SU-DHL-6 (cell line): Measurements from ENCODE around the gene FHL1.

Source experiments
- H2AFZ ChIP-seq: fragments of 200-600 bp; sonication (generic); 2 replicates; pipeline ENCODE4 v1.6.1; 2014; ENCODE audit warnings: low read depth, mild to moderate bottlenecking, moderate library complexity, mixed read lengths, antibody characterized with exemption, low read length; ENCODE audit not compliant: severe bottlenecking
- H3F3A ChIP-seq: fragments of 200-600 bp; shearing (Covaris generic); 2 replicates; pipeline ENCODE4 v1.6.0; 2016; ENCODE audit warnings: antibody characterized with exemption, mild to moderate bottlenecking; ENCODE audit not compliant: insufficient read depth
- H3K27ac ChIP-seq: fragments of 200-600 bp; sonication (generic); 2 replicates; pipeline ENCODE4 v1.5.1; 2016; ENCODE audit warnings: low read depth, mild to moderate bottlenecking, low read length, moderate library complexity, mixed read lengths
- H3K27me3 ChIP-seq: fragments of 200-600 bp; sonication (generic), shearing (Covaris generic); 2 replicates; pipeline ENCODE4 v1.6.0; 2014; ENCODE audit warnings: mild to moderate bottlenecking, low read length
- H3K36me3 ChIP-seq: fragments of 200-600 bp; sonication (generic); 2 replicates; pipeline ENCODE4 v1.6.1; 2014; ENCODE audit warnings: mild to moderate bottlenecking, low read length, mixed read lengths
- H3K4me2 ChIP-seq: fragments of 300-600, 200-600 bp; shearing (Covaris generic), sonication (generic); 2 replicates; pipeline ENCODE4 v1.6.0; 2014; ENCODE audit warnings: low read length, low read depth, mild to moderate bottlenecking; ENCODE audit not compliant: poor library complexity, severe bottlenecking
- H3K4me3 ChIP-seq: fragments of 200-600 bp; sonication (generic); 2 replicates; pipeline ENCODE4 v1.5.1; 2014; ENCODE audit warnings: antibody characterized with exemption, low read length, mild to moderate bottlenecking, mixed read lengths; ENCODE audit not compliant: insufficient read depth, poor library complexity, severe bottlenecking
- H3K79me2 ChIP-seq: fragments of 200-600 bp; sonication (generic); 2 replicates; pipeline ENCODE4 v1.6.1; 2014; ENCODE audit warnings: mild to moderate bottlenecking, low read length, moderate library complexity; ENCODE audit not compliant: insufficient read depth
- H3K9ac ChIP-seq: fragments of 200-600 bp; sonication (generic); 2 replicates; pipeline ENCODE4 v1.7.0; 2014; ENCODE audit warnings: mild to moderate bottlenecking, low read length
- H3K9me2 ChIP-seq: fragments of 200-600 bp; sonication (generic); replicated peaks from 2 replicates; pipeline ENCODE4 v1.6.1; 2014; ENCODE audit warnings: low read length; ENCODE audit not compliant: insufficient read depth
- H3K9me3 ChIP-seq: fragments of 200-600 bp; sonication (generic); 2 replicates; pipeline ENCODE4 v1.6.1; 2014; ENCODE audit warnings: low read length, mixed read lengths; ENCODE audit not compliant: insufficient read depth
- H4K20me1 ChIP-seq: fragments of 200-600 bp; sonication (generic); 2 replicates; pipeline ENCODE4 v1.6.1; 2014; ENCODE audit warnings: low read depth, mild to moderate bottlenecking, antibody characterized with exemption, low read length, moderate library complexity, mixed read lengths
- EZH2phosphoT487 ChIP-seq: fragments of 200-600 bp; sonication (generic), shearing (Covaris generic); conservative IDR thresholded peaks from 2 replicates; pipeline ENCODE4 v1.6.1; 2018; ENCODE audit warnings: mild to moderate bottlenecking, antibody characterized with exemption, low read length, moderate library complexity, mixed read lengths
- TF ChIP-seq, protein P1 (sequence below): fragments of 200-600 bp; sonication (generic); IDR thresholded peaks from one replicate; pipeline ENCODE4 v1.5.1; 2017; ENCODE audit warnings: antibody characterized with exemption, mild to moderate bottlenecking, low read length, moderate library complexity; ENCODE audit not compliant: insufficient read depth, poor library complexity, severe bottlenecking

Gene FHL1

DNA sequence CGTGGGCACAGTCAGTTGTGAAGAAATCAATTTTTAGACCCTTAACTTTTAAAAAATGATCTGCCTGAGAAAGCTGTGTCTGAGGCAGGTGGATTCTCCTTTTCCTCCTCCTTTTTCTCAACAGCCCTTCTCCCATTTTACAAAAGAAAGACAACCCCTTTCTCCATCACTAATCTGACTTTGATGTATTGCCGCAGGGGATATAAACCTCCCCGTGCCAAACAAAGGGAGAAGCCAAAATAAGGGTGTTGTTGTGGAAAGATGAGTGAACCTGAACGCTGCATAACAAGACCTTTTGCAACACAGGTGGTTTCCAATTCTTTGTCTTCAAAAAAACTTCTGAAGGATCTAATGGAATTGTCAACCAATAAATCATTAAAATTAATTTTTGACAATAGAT, 8.4 kb upstream of the FHL1 start:
- Histone ChIP-seq H3K36me3 (no peaks in the 10 kb centered on the region), H3K9me3 (no peaks in the 10 kb centered on the region), H3K9ac (no peak overlapping the region), H3K27me3 (no peaks in the 10 kb centered on the region), H3F3A (no peaks in the 10 kb centered on the region), H3K79me2 (no peaks in the 10 kb centered on the region), H3K4me2 (no peak overlapping the region), H3K4me3 (no peak overlapping the region), H4K20me1 (no peaks in the 10 kb centered on the region), H2AFZ (no peak overlapping the region), H3K9me2 (no peaks in the 10 kb centered on the region), H3K27ac (no peak overlapping the region)
- TF ChIP-seq EZH2phosphoT487, result no peak
- TF ChIP-seq, protein P1, sequence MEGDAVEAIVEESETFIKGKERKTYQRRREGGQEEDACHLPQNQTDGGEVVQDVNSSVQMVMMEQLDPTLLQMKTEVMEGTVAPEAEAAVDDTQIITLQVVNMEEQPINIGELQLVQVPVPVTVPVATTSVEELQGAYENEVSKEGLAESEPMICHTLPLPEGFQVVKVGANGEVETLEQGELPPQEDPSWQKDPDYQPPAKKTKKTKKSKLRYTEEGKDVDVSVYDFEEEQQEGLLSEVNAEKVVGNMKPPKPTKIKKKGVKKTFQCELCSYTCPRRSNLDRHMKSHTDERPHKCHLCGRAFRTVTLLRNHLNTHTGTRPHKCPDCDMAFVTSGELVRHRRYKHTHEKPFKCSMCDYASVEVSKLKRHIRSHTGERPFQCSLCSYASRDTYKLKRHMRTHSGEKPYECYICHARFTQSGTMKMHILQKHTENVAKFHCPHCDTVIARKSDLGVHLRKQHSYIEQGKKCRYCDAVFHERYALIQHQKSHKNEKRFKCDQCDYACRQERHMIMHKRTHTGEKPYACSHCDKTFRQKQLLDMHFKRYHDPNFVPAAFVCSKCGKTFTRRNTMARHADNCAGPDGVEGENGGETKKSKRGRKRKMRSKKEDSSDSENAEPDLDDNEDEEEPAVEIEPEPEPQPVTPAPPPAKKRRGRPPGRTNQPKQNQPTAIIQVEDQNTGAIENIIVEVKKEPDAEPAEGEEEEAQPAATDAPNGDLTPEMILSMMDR, result no peak

DNA sequence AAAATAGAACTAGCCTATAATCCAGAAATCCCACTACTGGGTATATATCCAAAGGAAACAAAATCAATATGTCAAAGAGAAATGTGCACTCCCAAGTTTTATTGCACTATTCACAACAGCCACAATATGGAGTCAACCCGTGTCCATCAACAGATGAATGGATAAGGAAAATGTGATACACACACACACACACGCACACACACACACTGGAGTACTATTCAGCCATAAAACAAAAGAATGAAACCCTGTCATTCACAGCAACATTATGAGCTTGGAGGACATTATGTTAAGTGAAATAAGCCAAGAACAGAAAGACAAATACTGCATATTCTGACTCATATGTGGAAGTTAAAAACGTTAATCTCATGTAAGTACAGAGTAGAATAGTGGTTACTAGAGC, 5.8 kb upstream of the FHL1 start:
- H3K36me3 ChIP-seq, result no peaks in the 10 kb centered on the region
- no peaks in the 10 kb centered on the region for H3K79me2 ChIP-seq
- H3K4me3 ChIP-seq, result no peak overlapping the region
- TF ChIP-seq, protein P1, result no peak
- TF ChIP-seq EZH2phosphoT487, result no peak
- H3K9me2 ChIP-seq, result no peaks in the 10 kb centered on the region
- no peak overlapping the region for H3K4me2 ChIP-seq
- H2AFZ ChIP-seq, result no peak overlapping the region
- no peaks in the 10 kb centered on the region for H3K27me3 ChIP-seq
- H3F3A ChIP-seq, result no peaks in the 10 kb centered on the region
- no peak overlapping the region for H3K9ac ChIP-seq
- H3K27ac ChIP-seq, result no peak overlapping the region
- H3K9me3 ChIP-seq, result no peaks in the 10 kb centered on the region
- no peaks in the 10 kb centered on the region for H4K20me1 ChIP-seq

DNA sequence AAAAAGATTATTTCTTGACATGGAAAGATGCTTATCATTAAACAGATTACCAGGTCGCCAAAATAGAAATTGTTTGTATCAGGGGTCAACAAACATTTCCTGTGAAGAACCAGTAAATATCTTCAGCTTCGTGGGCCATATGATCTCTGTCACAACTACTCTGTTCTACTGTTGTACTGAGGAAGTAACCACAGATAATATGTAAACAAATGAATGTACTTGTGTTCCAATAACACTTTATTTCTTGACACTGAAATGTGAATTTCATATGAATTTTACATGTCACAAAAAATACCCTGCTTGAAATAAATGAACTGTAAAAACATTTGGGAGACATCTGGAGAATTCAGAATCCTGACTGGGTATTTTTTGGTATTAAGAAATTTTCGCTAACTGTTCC, 4.7 kb upstream of the FHL1 start:
- Histone ChIP-seq H3K9me3 (no peaks in the 10 kb centered on the region), H3K4me3 (no peak overlapping the region), H3K9ac (no peak overlapping the region), H2AFZ (no peak overlapping the region), H3K79me2 (no peaks in the 10 kb centered on the region), H4K20me1 (no peaks in the 10 kb centered on the region), H3K4me2 (no peak overlapping the region), H3K27me3 (no peaks in the 10 kb centered on the region), H3K9me2 (no peaks in the 10 kb centered on the region), H3K36me3 (no peaks in the 10 kb centered on the region), H3F3A (no peaks in the 10 kb centered on the region), H3K27ac (no peak overlapping the region)
- TF ChIP-seq, protein P1, result no peak
- TF ChIP-seq EZH2phosphoT487, result no peak
